B cell (primary cell): Measurements from ENCODE around the gene TAMALIN. TPM values are rescaled to one million over a fixed set of nuclear protein-coding genes. Genes with fewer than 3 reads are reported as not detected.

Experiments used
- ATAC-seq: fragments of 200-7000 bp; cut with Tn5 transposase; one replicate; pipeline ENCODE4 v1.10.0; 2021; ENCODE audit warnings: low read depth, mild to moderate bottlenecking, moderate number of reproducible peaks, moderate library complexity
- CTCF ChIA-PET: fragments of 350-600 bp; sonication (Branson Sonifier 250); formaldehyde crosslinking; loops from one replicate; lab custom pipeline; 2021; ENCODE audit warnings: antibody characterized with exemption, inconsistent platforms; lab: Charles Lee
- POLR2A ChIA-PET: fragments of 350-600 bp; sonication (Branson Sonifier 250); formaldehyde crosslinking; loops from one replicate; lab custom pipeline; 2021; ENCODE audit warnings: antibody characterized with exemption; lab: Charles Lee
- DNase-seq: peaks from one replicate; pipeline ENCODE4 v3.0.0; 2013
- H2AFZ ChIP-seq: 2 replicates; pipeline ENCODE4 v1.6.1; 2012; ENCODE audit warnings: mild to moderate bottlenecking, low read depth, low read length; ENCODE audit not compliant: insufficient read depth, poor library complexity, severe bottlenecking
- H3K27ac ChIP-seq, 2 donors: 1 replicate in 1 of 2; 2 replicates in 1 of 2; pipeline ENCODE4 v1.5.1; 2012 to 2013; ENCODE audit warnings: low read length in 2 of 2, mild to moderate bottlenecking in 2 of 2, moderate library complexity in 1 of 2
- H3K27me3 ChIP-seq, 4 experiments: fragments of 200-600 bp in 1 of 4; sonication (generic) in 1 of 4; replicated peaks in 1 of 4; 1 replicate in 2 of 4; 2 replicates in 2 of 4; pipeline versions ENCODE4 v1.6.1 to v1.7.0; 2013 to 2016; ENCODE audit warnings: low read length in 3 of 4, mild to moderate bottlenecking in 2 of 4, mixed read lengths in 1 of 4, moderate library complexity in 1 of 4; ENCODE audit not compliant: insufficient read depth in 4 of 4, control insufficient read depth in 3 of 4; ENCODE audit errors: control extremely low read depth in 1 of 4
- H3K36me3 ChIP-seq, 2 experiments: replicated peaks in 1 of 2; 1 replicate in 1 of 2; 2 replicates in 1 of 2; pipeline versions ENCODE4 v1.6.1 to v1.7.1; 2013; ENCODE audit warnings: low read length in 1 of 2; ENCODE audit not compliant: insufficient read depth in 2 of 2, control insufficient read depth in 1 of 2; ENCODE audit errors: control extremely low read depth in 1 of 2, extremely low read depth in 1 of 2
- H3K4me1 ChIP-seq, 2 donors: fragments of 200-600 bp in 1 of 2; sonication (generic) in 1 of 2; 1 replicate in 1 of 2; 2 replicates in 1 of 2; pipeline versions ENCODE4 v1.5.1 to v1.6.1; 2013 to 2017; ENCODE audit warnings: low read length in 2 of 2; ENCODE audit not compliant: control insufficient read depth in 2 of 2, insufficient read depth in 2 of 2
- H3K4me2 ChIP-seq: replicated peaks from 2 replicates; pipeline ENCODE3; 2012; ENCODE audit warnings: mild to moderate bottlenecking, low read depth, low read length; ENCODE audit not compliant: poor library complexity, severe bottlenecking
- H3K4me3 ChIP-seq, 5 experiments: fragments of 200-600 bp in 1 of 5; sonication (generic) in 1 of 5; 1 replicate in 3 of 5; 2 replicates in 2 of 5; pipeline versions ENCODE4 v1.5.1 to v1.7.0; 2011 to 2016; ENCODE audit warnings: low read length in 4 of 5, mild to moderate bottlenecking in 4 of 5, low read depth in 2 of 5, control low read depth in 1 of 5, moderate library complexity in 1 of 5; ENCODE audit not compliant: insufficient read depth in 1 of 5; ENCODE audit errors: control extremely low read depth in 1 of 5, extremely low read depth in 1 of 5
- H3K79me2 ChIP-seq: fragments of 200-600 bp; sonication (generic); one replicate; pipeline ENCODE4 v1.6.0; 2016; ENCODE audit warnings: low read length; ENCODE audit not compliant: control insufficient read depth, insufficient read depth
- H3K9ac ChIP-seq: fragments of 200-600 bp; sonication (generic); 2 replicates; pipeline ENCODE4 v1.6.1; 2017; ENCODE audit warnings: mild to moderate bottlenecking, low read length, moderate library complexity
- H3K9me3 ChIP-seq, 3 donors: one replicate each; pipeline versions ENCODE4 v1.6.1 to v1.7.1; 2013; ENCODE audit warnings: low read length in 2 of 3; ENCODE audit not compliant: control insufficient read depth in 2 of 3, insufficient read depth in 1 of 3; ENCODE audit errors: control extremely low read depth in 1 of 3
- H4K20me1 ChIP-seq: 2 replicates; pipeline ENCODE4 v1.6.0; 2012; ENCODE audit warnings: mild to moderate bottlenecking, low read length; ENCODE audit not compliant: insufficient read depth, control insufficient read depth, poor library complexity, severe bottlenecking
- H3K27ac Mint-ChIP-seq: one replicate; pipeline ENCODE4 v1.8.0; 2021; ENCODE audit warnings: mixed read lengths
- H3K27me3 Mint-ChIP-seq: one replicate; pipeline ENCODE4 v1.8.0; 2021; ENCODE audit warnings: mixed read lengths
- H3K4me1 Mint-ChIP-seq: one replicate; pipeline ENCODE4 v1.8.0; 2021; ENCODE audit warnings: mixed read lengths
- H3K4me3 Mint-ChIP-seq: one replicate; pipeline ENCODE4 v1.8.0; 2021; ENCODE audit warnings: mixed read lengths
- H3K9me3 Mint-ChIP-seq: one replicate; pipeline ENCODE4 v1.8.0; 2022; ENCODE audit warnings: mixed read lengths; ENCODE audit not compliant: insufficient read depth
- EZH2 ChIP-seq: IDR thresholded peaks from 2 replicates; pipeline ENCODE4 v1.6.1; 2012; ENCODE audit warnings: borderline replicate concordance, low read depth, mild to moderate bottlenecking, moderate library complexity, low read length; ENCODE audit not compliant: insufficient read depth, poor library complexity, severe bottlenecking
- WGBS: methylation state at CpG from one replicate; pipeline ENCODE4 v1.1.5; 2013; ENCODE audit warnings: missing lambda C conversion rate; ENCODE audit not compliant: insufficient coverage; 5-methylcytosine and 5-hydroxymethylcytosine counted together
- intact Hi-C: fragments of 100-400 bp; cut with micrococcal nuclease; formaldehyde crosslinking; loops from one replicate; pipeline ENCODE4 v1.10.0; 2022
- polyA plus RNA-seq: library from polyadenylated mRNA; depleted of rRNA; stranded (reverse); fragments of >200 nt; gene quantifications from 2 replicates; pipeline ENCODE4 v1.2.3, GENCODE V29; 2012
- total RNA-seq, 2 donors: library from RNA; stranded (reverse); fragments of 120-200 nt in 1 of 2; gene quantifications; 1 replicate in 1 of 2; 2 replicates in 1 of 2; pipeline versions ENCODE4 v1.2.3 to v1.2.4, GENCODE V29; 2013 to 2022
- TF ChIP-seq, protein P1 (sequence below): fragments of 200-600 bp; IDR thresholded peaks from one replicate; pipeline ENCODE4 v1.8.0; 2022; ENCODE audit warnings: antibody characterized with exemption, mild to moderate bottlenecking

Gene TAMALIN
- total and polyA plus RNA-seq, 2 donors (not counting 1 experiment from before 2014, with no cell fraction given) = 139 to 151 TPM

DNA sequence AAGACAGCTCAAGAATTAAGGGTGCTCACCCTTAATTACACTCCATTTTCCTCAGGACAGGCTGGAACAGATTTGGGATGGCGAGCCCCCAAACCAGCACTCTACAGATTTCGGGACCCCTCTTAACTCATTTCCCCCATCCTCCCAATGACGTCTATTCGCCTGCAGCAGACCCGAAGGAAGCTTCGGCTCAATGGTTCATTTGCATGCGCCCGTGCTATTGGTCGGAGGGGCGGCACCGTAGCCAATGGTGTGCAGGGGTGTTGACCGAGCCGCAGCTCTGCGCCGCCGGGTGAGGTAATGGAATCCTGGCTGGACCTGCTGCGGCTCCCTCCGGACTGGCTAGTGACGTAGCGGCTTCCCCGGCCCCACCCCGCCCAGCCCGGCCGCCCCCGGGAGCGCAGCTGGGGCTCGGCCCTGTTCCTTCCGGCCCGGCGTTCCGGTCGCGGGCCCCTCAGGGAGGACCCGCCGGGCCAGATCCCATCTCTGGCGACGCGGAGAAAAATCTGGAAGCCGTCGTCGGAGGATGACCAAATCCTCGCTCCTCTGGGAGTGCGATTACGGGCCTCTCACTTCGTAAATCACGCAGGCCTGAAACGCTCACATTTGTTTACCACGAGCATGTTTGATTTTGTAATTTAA lies 26.2 kb downstream of the TAMALIN start:
- Histone ChIP-seq H3K4me1 (peaks cover 35 to 49% of the 10 kb centered on the region in 2 donors), H3K9me3 (no peaks in the 10 kb centered on the region), H4K20me1 (no peaks in the 10 kb centered on the region), H3K4me3 (peak overlapping the region; percentile 34 to 62 (median 57)), H2AFZ (peak overlapping the region; percentile 47), H3K79me2 (no peaks in the 10 kb centered on the region), H3K9ac (peak overlapping the region; percentile 67), H3K27me3 (peaks cover 0 to 2% (median 0%) of the 10 kb centered on the region in 4 experiments), H3K4me2 (peak overlapping the region; percentile 87), H3K36me3 (no peaks in the 10 kb centered on the region), H3K27ac (peak overlapping the region; percentile 93 to 96)
- CTCF ChIA-PET = interaction anchor here (0.7 to 32.6 kb wide), 12 partner anchors 8 to 213 kb away, joined by 3 to 1315 read pairs (median 12); partner anchors contain the start of genes ATG101, NR4A1, SMIM41 and TAMALIN
- intact Hi-C loops = loop anchor here (1.0 to 5.0 kb wide), 6 partner anchors 8 to 86 kb away; partner anchors contain the start of genes ACVR1B, ATG101 and NR4A1
- peak overlapping the region; percentile 88 for H3K4me3 Mint-ChIP-seq
- H3K9me3 Mint-ChIP-seq = no peaks in the 10 kb centered on the region
- WGBS = under 1% methylated on average over 48 of the region's 48 CpGs
- TF ChIP-seq, protein P1, sequence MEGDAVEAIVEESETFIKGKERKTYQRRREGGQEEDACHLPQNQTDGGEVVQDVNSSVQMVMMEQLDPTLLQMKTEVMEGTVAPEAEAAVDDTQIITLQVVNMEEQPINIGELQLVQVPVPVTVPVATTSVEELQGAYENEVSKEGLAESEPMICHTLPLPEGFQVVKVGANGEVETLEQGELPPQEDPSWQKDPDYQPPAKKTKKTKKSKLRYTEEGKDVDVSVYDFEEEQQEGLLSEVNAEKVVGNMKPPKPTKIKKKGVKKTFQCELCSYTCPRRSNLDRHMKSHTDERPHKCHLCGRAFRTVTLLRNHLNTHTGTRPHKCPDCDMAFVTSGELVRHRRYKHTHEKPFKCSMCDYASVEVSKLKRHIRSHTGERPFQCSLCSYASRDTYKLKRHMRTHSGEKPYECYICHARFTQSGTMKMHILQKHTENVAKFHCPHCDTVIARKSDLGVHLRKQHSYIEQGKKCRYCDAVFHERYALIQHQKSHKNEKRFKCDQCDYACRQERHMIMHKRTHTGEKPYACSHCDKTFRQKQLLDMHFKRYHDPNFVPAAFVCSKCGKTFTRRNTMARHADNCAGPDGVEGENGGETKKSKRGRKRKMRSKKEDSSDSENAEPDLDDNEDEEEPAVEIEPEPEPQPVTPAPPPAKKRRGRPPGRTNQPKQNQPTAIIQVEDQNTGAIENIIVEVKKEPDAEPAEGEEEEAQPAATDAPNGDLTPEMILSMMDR = no peak
- no peak for TF ChIP-seq EZH2
- H3K27me3 Mint-ChIP-seq = no peaks in the 10 kb centered on the region
- peaks cover 48% of the 10 kb centered on the region for H3K4me1 Mint-ChIP-seq
- ATAC-seq (peak; percentile 79), DNase-seq (peak; percentile 95)
- peak overlapping the region; percentile 94 for H3K27ac Mint-ChIP-seq
- POLR2A ChIA-PET = interaction anchor here (0.5 to 2.4 kb wide), 13 partner anchors 9 to 607 kb away, joined by 3 to 15 read pairs (median 5); partner anchors contain the start of genes ATG101, NR4A1 and TAMALIN
